ENCODE results near the gene ERAS.
"Not testable (repeated sequence)": the region's sequence is repeated elsewhere in the genome, so short reads cannot be mapped to it uniquely, and the experiment has no call there.

Gene ERAS

GRCh38 chrX:48854121-48854804 lies 27.9 kb downstream of the ERAS start:
- 92% methylated on average over 9 of the region's 12 CpGs for WGBS (ENCODE audit: insufficient coverage)
- H3K36me3 ChIP-seq (ENCODE audit: control insufficient read depth in 4 of 4, insufficient read depth in 4 of 4, low read length in 3 of 4); H3K27ac ChIP-seq (ENCODE audit: insufficient read depth in 1 of 2, low read depth in 1 of 2, low read length in 2 of 2, poor library complexity in 1 of 2, severe bottlenecking in 2 of 2); H3K4me3 ChIP-seq (ENCODE audit: control insufficient read depth in 1 of 7, extremely low read depth in 1 of 7, insufficient read depth in 4 of 7, low read depth in 2 of 7, low read length in 6 of 7); H3K9me3 ChIP-seq (ENCODE audit: control extremely low read depth in 1 of 5, control insufficient read depth in 4 of 5, insufficient read depth in 2 of 5, low read depth in 1 of 5, low read length in 4 of 5); POLR2A ChIA-PET; H3K4me1 ChIP-seq (ENCODE audit: control extremely low read depth in 1 of 4, control insufficient read depth in 4 of 4, insufficient read depth in 4 of 4, low read length in 3 of 4); H3K27me3 ChIP-seq (replicated peaks in 2 of 5; ENCODE audit: control insufficient read depth in 4 of 5, insufficient read depth in 5 of 5, low read length in 4 of 5); DNase-seq; CTCF ChIA-PET: not testable (repeated sequence)

GRCh38 chrX:48854898-48855297 lies 28.6 kb downstream of the ERAS start:
- CTCF ChIA-PET: no interaction called here
- Histone ChIP-seq H3K9me3 (ENCODE audit: control extremely low read depth in 1 of 5, control insufficient read depth in 4 of 5, insufficient read depth in 2 of 5, low read depth in 1 of 5, low read length in 4 of 5) (peaks cover 0 to 2% (median 0%) of the 10 kb centered on the region in 5 experiments), H3K36me3 (ENCODE audit: control insufficient read depth in 4 of 4, insufficient read depth in 4 of 4, low read length in 3 of 4) (no peaks in the 10 kb centered on the region), H3K27ac (ENCODE audit: insufficient read depth in 1 of 2, low read depth in 1 of 2, low read length in 2 of 2, poor library complexity in 1 of 2, severe bottlenecking in 2 of 2) (no peak overlapping the region), H3K4me3 (ENCODE audit: control insufficient read depth in 1 of 7, extremely low read depth in 1 of 7, insufficient read depth in 4 of 7, low read depth in 2 of 7, low read length in 6 of 7) (no peak overlapping the region), H3K27me3 (replicated peaks in 2 of 5; ENCODE audit: control insufficient read depth in 4 of 5, insufficient read depth in 5 of 5, low read length in 4 of 5) (no peaks in the 10 kb centered on the region), H3K4me1 (ENCODE audit: control extremely low read depth in 1 of 4, control insufficient read depth in 4 of 4, insufficient read depth in 4 of 4, low read length in 3 of 4) (no peaks in the 10 kb centered on the region)
- POLR2A ChIA-PET: no interaction called here
- peak in 1 of 3 donors; percentile 15 for DNase-seq
- WGBS (ENCODE audit: insufficient coverage): 17% methylated on average over 1 of the region's 5 CpGs

GRCh38 chrX:48864210-48864609 lies 37.9 kb downstream of the ERAS start:
- 51% methylated on average over 4 of the region's 4 CpGs for WGBS (ENCODE audit: insufficient coverage)
- H3K27ac ChIP-seq (ENCODE audit: insufficient read depth in 1 of 2, low read depth in 1 of 2, low read length in 2 of 2, poor library complexity in 1 of 2, severe bottlenecking in 2 of 2): no peak overlapping the region
- no peaks in the 10 kb centered on the region for H3K36me3 ChIP-seq (ENCODE audit: control insufficient read depth in 4 of 4, insufficient read depth in 4 of 4, low read length in 3 of 4)
- ChIA-PET CTCF (interaction anchor here (1.4 to 1.6 kb wide), 2 partner anchors 15 to 27 kb away, joined by 3 read pairs; no protein-coding TSS in a partner anchor), POLR2A (no interaction called here)
- no peaks in the 10 kb centered on the region for H3K9me3 ChIP-seq (ENCODE audit: control extremely low read depth in 1 of 5, control insufficient read depth in 4 of 5, insufficient read depth in 2 of 5, low read depth in 1 of 5, low read length in 4 of 5)
- DNase-seq: no peak
- H3K27me3 ChIP-seq (replicated peaks in 2 of 5; ENCODE audit: control insufficient read depth in 4 of 5, insufficient read depth in 5 of 5, low read length in 4 of 5): no peaks in the 10 kb centered on the region
- no peak overlapping the region for H3K4me3 ChIP-seq (ENCODE audit: control insufficient read depth in 1 of 7, extremely low read depth in 1 of 7, insufficient read depth in 4 of 7, low read depth in 2 of 7, low read length in 6 of 7)
- peaks cover 0 to 2% (median 0%) of the 10 kb centered on the region in 4 experiments for H3K4me1 ChIP-seq (ENCODE audit: control extremely low read depth in 1 of 4, control insufficient read depth in 4 of 4, insufficient read depth in 4 of 4, low read length in 3 of 4)

GRCh38 chrX:48872017-48872416 lies 45.7 kb downstream of the ERAS start:
- H3K4me1 ChIP-seq (ENCODE audit: control extremely low read depth in 1 of 4, control insufficient read depth in 4 of 4, insufficient read depth in 4 of 4, low read length in 3 of 4); H3K9me3 ChIP-seq (ENCODE audit: control extremely low read depth in 1 of 5, control insufficient read depth in 4 of 5, insufficient read depth in 2 of 5, low read depth in 1 of 5, low read length in 4 of 5); H3K27me3 ChIP-seq (replicated peaks in 2 of 5; ENCODE audit: control insufficient read depth in 4 of 5, insufficient read depth in 5 of 5, low read length in 4 of 5); POLR2A ChIA-PET; H3K36me3 ChIP-seq (ENCODE audit: control insufficient read depth in 4 of 4, insufficient read depth in 4 of 4, low read length in 3 of 4); DNase-seq; H3K4me3 ChIP-seq (ENCODE audit: control insufficient read depth in 1 of 7, extremely low read depth in 1 of 7, insufficient read depth in 4 of 7, low read depth in 2 of 7, low read length in 6 of 7); H3K27ac ChIP-seq (ENCODE audit: insufficient read depth in 1 of 2, low read depth in 1 of 2, low read length in 2 of 2, poor library complexity in 1 of 2, severe bottlenecking in 2 of 2); CTCF ChIA-PET: not testable (repeated sequence)
- no CpG with 5 or more reads among the region's 2 CpGs for WGBS (ENCODE audit: insufficient coverage)

- H3K27ac ChIP-seq (ENCODE audit: insufficient read depth in 1 of 2, low read depth in 1 of 2, low read length in 2 of 2, poor library complexity in 1 of 2, severe bottlenecking in 2 of 2); POLR2A ChIA-PET; H3K36me3 ChIP-seq (ENCODE audit: control insufficient read depth in 4 of 4, insufficient read depth in 4 of 4, low read length in 3 of 4); H3K27me3 ChIP-seq (replicated peaks in 2 of 5; ENCODE audit: control insufficient read depth in 4 of 5, insufficient read depth in 5 of 5, low read length in 4 of 5); H3K4me3 ChIP-seq (ENCODE audit: control insufficient read depth in 1 of 7, extremely low read depth in 1 of 7, insufficient read depth in 4 of 7, low read depth in 2 of 7, low read length in 6 of 7); H3K4me1 ChIP-seq (ENCODE audit: control extremely low read depth in 1 of 4, control insufficient read depth in 4 of 4, insufficient read depth in 4 of 4, low read length in 3 of 4); DNase-seq; H3K9me3 ChIP-seq (ENCODE audit: control extremely low read depth in 1 of 5, control insufficient read depth in 4 of 5, insufficient read depth in 2 of 5, low read depth in 1 of 5, low read length in 4 of 5): not testable (repeated sequence)
- CTCF ChIA-PET: interaction anchor here (1.1 kb wide), 1 partner anchor 10 kb away, joined by 4 read pairs; no protein-coding TSS in a partner anchor
- no CpG with 5 or more reads among the region's 4 CpGs for WGBS (ENCODE audit: insufficient coverage)
Observed at GRCh38 chrX:48876944-48877343, 50.6 kb downstream of the ERAS start.
